ENCODE results near the gene SLC8A1.

The SLC8A1 gene

GRCh38 chr2:40181855-40182254 lies 270.0 kb downstream of the SLC8A1 start:
- Histone ChIP-seq H3K9me2 (replicated peaks; ENCODE audit: low read depth, low read length) (no peaks in the 10 kb centered on the region), H4K20me1 (ENCODE audit: insufficient read depth, low read length, poor library complexity, severe bottlenecking) (no peaks in the 10 kb centered on the region), H3K36me3 (ENCODE audit: insufficient read depth, low read length) (no peaks in the 10 kb centered on the region), H3K9ac (ENCODE audit: low read depth, low read length, poor library complexity, severe bottlenecking) (no peak overlapping the region), H3K79me2 (ENCODE audit: insufficient read depth, low read length) (no peaks in the 10 kb centered on the region), H3K4me3 (ENCODE audit: low read length, poor library complexity, severe bottlenecking) (no peak overlapping the region), H3K4me2 (ENCODE audit: low read depth, low read length, poor library complexity, severe bottlenecking) (no peak overlapping the region), H3K27me3 (ENCODE audit: insufficient read depth, low read length, poor library complexity, severe bottlenecking) (no peaks in the 10 kb centered on the region), H3F3A (ENCODE audit: low read depth) (no peaks in the 10 kb centered on the region), H3K4me1 (ENCODE audit: insufficient read depth, low read length, poor library complexity, severe bottlenecking) (no peaks in the 10 kb centered on the region), H3K9me3 (ENCODE audit: insufficient read depth, low read depth, low read length) (no peaks in the 10 kb centered on the region), H2AFZ (ENCODE audit: low read length) (no peak overlapping the region)
- TF ChIP-seq CTCF (conservative IDR thresholded peaks at IDR 0.05; ENCODE audit: low read length) (no peak), EZH2phosphoT487 (IDR thresholded peaks at IDR 0.05; ENCODE audit: borderline replicate concordance) (no peak)

- no peaks in the 10 kb centered on the region for H3K9me3 ChIP-seq (ENCODE audit: insufficient read depth, low read depth, low read length)
- no peaks in the 10 kb centered on the region for H3K79me2 ChIP-seq (ENCODE audit: insufficient read depth, low read length)
- H3K4me2 ChIP-seq (ENCODE audit: low read depth, low read length, poor library complexity, severe bottlenecking): no peak overlapping the region
- H3F3A ChIP-seq (ENCODE audit: low read depth): no peaks in the 10 kb centered on the region
- H3K4me1 ChIP-seq (ENCODE audit: insufficient read depth, low read length, poor library complexity, severe bottlenecking): no peaks in the 10 kb centered on the region
- H2AFZ ChIP-seq (ENCODE audit: low read length): no peak overlapping the region
- no peaks in the 10 kb centered on the region for H3K36me3 ChIP-seq (ENCODE audit: insufficient read depth, low read length)
- H4K20me1 ChIP-seq (ENCODE audit: insufficient read depth, low read length, poor library complexity, severe bottlenecking): no peaks in the 10 kb centered on the region
- no peak overlapping the region for H3K4me3 ChIP-seq (ENCODE audit: low read length, poor library complexity, severe bottlenecking)
- no peak for TF ChIP-seq EZH2phosphoT487 (IDR thresholded peaks at IDR 0.05; ENCODE audit: borderline replicate concordance)
- no peak for TF ChIP-seq CTCF (conservative IDR thresholded peaks at IDR 0.05; ENCODE audit: low read length)
- no peaks in the 10 kb centered on the region for H3K9me2 ChIP-seq (replicated peaks; ENCODE audit: low read depth, low read length)
- H3K9ac ChIP-seq (ENCODE audit: low read depth, low read length, poor library complexity, severe bottlenecking): no peak overlapping the region
- no peaks in the 10 kb centered on the region for H3K27me3 ChIP-seq (ENCODE audit: insufficient read depth, low read length, poor library complexity, severe bottlenecking)
Observed at GRCh38 chr2:40179801-40180200, 272.1 kb downstream of the SLC8A1 start.

GRCh38 chr2:40178971-40179370 lies 272.9 kb downstream of the SLC8A1 start:
- Histone ChIP-seq H4K20me1 (ENCODE audit: insufficient read depth, low read length, poor library complexity, severe bottlenecking) (no peaks in the 10 kb centered on the region), H3K4me3 (ENCODE audit: low read length, poor library complexity, severe bottlenecking) (no peak overlapping the region), H3F3A (ENCODE audit: low read depth) (no peaks in the 10 kb centered on the region), H3K9me2 (replicated peaks; ENCODE audit: low read depth, low read length) (no peaks in the 10 kb centered on the region), H3K27me3 (ENCODE audit: insufficient read depth, low read length, poor library complexity, severe bottlenecking) (no peaks in the 10 kb centered on the region), H3K9me3 (ENCODE audit: insufficient read depth, low read depth, low read length) (no peaks in the 10 kb centered on the region), H3K36me3 (ENCODE audit: insufficient read depth, low read length) (no peaks in the 10 kb centered on the region), H3K4me2 (ENCODE audit: low read depth, low read length, poor library complexity, severe bottlenecking) (no peak overlapping the region), H3K4me1 (ENCODE audit: insufficient read depth, low read length, poor library complexity, severe bottlenecking) (no peaks in the 10 kb centered on the region), H3K79me2 (ENCODE audit: insufficient read depth, low read length) (no peaks in the 10 kb centered on the region), H3K9ac (ENCODE audit: low read depth, low read length, poor library complexity, severe bottlenecking) (no peak overlapping the region), H2AFZ (ENCODE audit: low read length) (no peak overlapping the region)
- no peak for TF ChIP-seq EZH2phosphoT487 (IDR thresholded peaks at IDR 0.05; ENCODE audit: borderline replicate concordance)
- TF ChIP-seq CTCF (conservative IDR thresholded peaks at IDR 0.05; ENCODE audit: low read length): no peak
